ENCODE data around the gene NAV3. TPM values are rescaled to one million over a fixed set of nuclear protein-coding genes. Genes with fewer than 3 reads are reported as not detected.

The NAV3 gene
- total and polyA plus RNA-seq, 2 of the 4 experiments (the other 2 are of a cell fraction), result 25.5 to 106 TPM

GRCh38 chr12:78118036-78118435 lies 287.3 kb downstream of the NAV3 start:
- DNase-seq, result no peak
- no peak; the same call in 1 of the 2 replicates for ATAC-seq (ENCODE audit: low read depth)
- no peaks in the 10 kb centered on the region for H3K27me3 ChIP-seq (ENCODE audit: control insufficient read depth, insufficient read depth, low read length)
- POLR2A ChIA-PET (ENCODE audit: unreplicated experiment), result no interaction called here
- no peak overlapping the region for H4K91ac ChIP-seq (ENCODE audit: insufficient read depth, low read depth, low read length)
- WGBS, 2 experiments (ENCODE audit: extremely low coverage in 2 of 2, insufficient read length in 1 of 2), result no CpG with 5 or more reads among the region's 6 CpGs
- TF ChIP-seq MXI1 (IDR thresholded peaks at IDR 0.05; ENCODE audit: borderline replicate concordance, low read depth, low read length) (no peak), POLR2A (IDR thresholded peaks at IDR 0.05; ENCODE audit: low read depth, low read length) (no peak), USF2 (IDR thresholded peaks at IDR 0.05; ENCODE audit: low read depth, low read length) (no peak)
- no peaks in the 10 kb centered on the region; the same call in 1 of the 2 replicates for H3K9me3 ChIP-seq (ENCODE audit: control insufficient read depth, insufficient read depth, low read length)
- H2BK20ac ChIP-seq (ENCODE audit: low read depth, low read length), result no peak overlapping the region
- no peak overlapping the region for H3K9ac ChIP-seq (ENCODE audit: low read depth, low read length)
- H3K23ac ChIP-seq (ENCODE audit: low read depth, low read length), result no peak overlapping the region
- H2BK120ac ChIP-seq (ENCODE audit: low read depth, low read length), result no peak overlapping the region
- no peak overlapping the region for H3K14ac ChIP-seq (replicated peaks; ENCODE audit: low read depth, low read length)
- no peaks in the 10 kb centered on the region; the same call in 1 of the 2 replicates for H3K4me1 ChIP-seq (ENCODE audit: control insufficient read depth, insufficient read depth, low read length)
- dilution Hi-C loops (cut with HindIII; ENCODE audit: low sequenced_read_pairs, unreplicated experiment), result no loop called here
- H2AFZ ChIP-seq (replicated peaks; ENCODE audit: low read length, poor library complexity), result no peak overlapping the region
- no peak overlapping the region for H4K5ac ChIP-seq (ENCODE audit: low read depth, low read length)
- H2AK5ac ChIP-seq (ENCODE audit: low read depth, low read length), result no peak overlapping the region
- no peak overlapping the region for H4K8ac ChIP-seq (ENCODE audit: low read depth in 2 of 2, low read length in 2 of 2)
- no peak overlapping the region for H2BK15ac ChIP-seq (ENCODE audit: low read depth, low read length)
- no peak overlapping the region for H3K4ac ChIP-seq (ENCODE audit: low read depth, low read length)
- CTCF ChIA-PET, result interaction anchor here (0.6 kb wide), 2 partner anchors 16 to 1049 kb away, joined by 3 read pairs; no protein-coding TSS in a partner anchor
- peaks cover 8 to 19% of the 10 kb centered on the region in 2 experiments; a peak in 3 of 4 replicates for H3K79me1 ChIP-seq (ENCODE audit: low read depth in 1 of 2, low read length in 2 of 2)
- in situ Hi-C loops (cut with MboI; ENCODE audit: low sequenced_read_pairs), result loop anchor here (10.0 kb wide), 1 partner anchor 113 kb away; no protein-coding TSS in a partner anchor
- H3K4me3 ChIP-seq (ENCODE audit: insufficient read depth, low read depth, low read length), result no peak overlapping the region
- H2AK9ac ChIP-seq (replicated peaks; ENCODE audit: low read depth, low read length, poor library complexity), result no peak overlapping the region
- H3K36me3 ChIP-seq (ENCODE audit: control insufficient read depth, insufficient read depth, low read length), result peaks cover 9% of the 10 kb centered on the region
- no peak overlapping the region for H3K56ac ChIP-seq (ENCODE audit: extremely low read depth, insufficient read depth, low read length)
- BruUV-seq (replicated peaks), result no TSS peak
- H3K9me1 ChIP-seq (ENCODE audit: insufficient read depth, low read length), result peaks cover 8% of the 10 kb centered on the region
- intact Hi-C loops (cut with micrococcal nuclease), result no loop called here
- H3K4me2 ChIP-seq (ENCODE audit: low read depth, low read length), result no peak overlapping the region
- no peaks in the 10 kb centered on the region for H4K20me1 ChIP-seq (ENCODE audit: insufficient read depth, low read length)
- H3K27ac ChIP-seq (ENCODE audit: insufficient read depth, low read length), result no peak overlapping the region
- no peak overlapping the region for H3K18ac ChIP-seq (ENCODE audit: low read depth, low read length)
- H2BK5ac ChIP-seq (ENCODE audit: low read depth, low read length, poor library complexity, severe bottlenecking), result no peak overlapping the region

Measured in IMR-90 (cell line).